OCI-LY7 (cell line): ENCODE measurements around the gene ZFYVE9.
"Not testable (repeated sequence)": the region's sequence is repeated elsewhere in the genome, so short reads cannot be mapped to it uniquely, and the experiment has no call there.

ENCODE experiments used
- CTCF ChIP-seq: fragments of 200-600 bp; sonication (generic); conservative IDR thresholded peaks from 2 replicates; pipeline ENCODE4 v1.5.1; 2014; ENCODE audit warnings: mild to moderate bottlenecking, antibody characterized with exemption, low read length, moderate library complexity, mixed read lengths
- EZH2phosphoT487 ChIP-seq: fragments of 200-600 bp; sonication (generic); IDR thresholded peaks from 2 replicates; pipeline ENCODE4 v1.6.1; 2018; ENCODE audit warnings: low read depth, borderline replicate concordance, mild to moderate bottlenecking, mixed run types, antibody characterized with exemption, low read length, moderate library complexity, mixed read lengths

GRCh38 chr1:52182328-52182727 lies 40.4 kb downstream of the ZFYVE9 start:
- not testable (repeated sequence) for TF ChIP-seq CTCF, EZH2phosphoT487
